CMK (cell line): ENCODE measurements around the gene PITPNC1.
A peak's percentile ranks its signal among the peaks of the same experiment; 100 is the strongest.
"Not testable (repeated sequence)": the region's sequence is repeated elsewhere in the genome, so short reads cannot be mapped to it uniquely, and the experiment has no call there.

Experiments used
- DNase-seq: peaks from one replicate; pipeline ENCODE4 v3.0.0-alpha.2; 2010; ENCODE audit warnings: low read depth

Gene PITPNC1

DNA sequence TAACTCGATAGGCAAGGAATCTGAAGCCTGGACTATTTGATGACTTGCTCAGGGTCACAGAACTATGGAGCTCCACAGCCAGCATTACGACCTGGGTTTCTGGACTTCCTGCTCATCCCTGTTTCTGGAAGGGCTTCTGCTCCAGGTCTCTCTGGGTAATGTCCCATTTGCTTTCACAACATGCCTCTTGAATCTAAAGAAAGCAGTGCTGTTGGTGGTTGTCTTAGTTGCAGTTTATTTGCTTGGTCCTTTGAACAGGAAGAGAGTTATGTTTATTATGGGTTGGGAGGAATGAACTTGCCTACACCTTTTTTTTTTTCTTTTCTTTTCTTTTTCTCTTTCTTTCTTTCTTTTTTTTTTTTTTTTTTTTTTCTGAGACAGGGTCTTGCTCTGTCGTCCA is 84.8 kb downstream of the PITPNC1 start:
- DNase-seq = no peak

DNA sequence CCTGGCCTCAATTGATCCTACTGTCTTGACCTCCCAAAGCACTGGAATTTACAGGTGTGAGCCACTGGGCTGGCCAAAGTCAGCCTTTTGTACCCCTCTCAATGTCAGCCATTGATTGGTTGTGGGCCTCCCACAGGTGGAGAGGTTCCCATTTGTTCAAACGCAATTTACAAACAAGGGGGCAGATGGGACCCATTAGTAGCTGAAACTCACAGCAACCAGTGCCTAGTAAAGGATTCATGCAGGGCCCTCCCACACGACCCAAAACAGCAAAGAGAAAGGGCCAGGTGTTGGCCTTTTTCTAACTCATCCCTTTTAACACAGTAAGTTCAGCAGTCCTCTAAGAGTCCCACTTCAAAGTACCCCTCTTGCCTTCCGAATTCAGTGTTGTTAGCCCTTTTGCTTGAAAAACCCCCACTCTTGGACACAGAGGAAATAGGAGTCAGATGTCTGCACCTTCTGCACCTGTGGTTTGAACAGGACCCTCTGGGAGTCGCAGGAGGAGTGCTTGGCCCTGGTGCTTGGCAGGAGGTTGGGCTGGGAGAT is 89.2 kb downstream of the PITPNC1 start:
- DNase-seq = no peak

DNA sequence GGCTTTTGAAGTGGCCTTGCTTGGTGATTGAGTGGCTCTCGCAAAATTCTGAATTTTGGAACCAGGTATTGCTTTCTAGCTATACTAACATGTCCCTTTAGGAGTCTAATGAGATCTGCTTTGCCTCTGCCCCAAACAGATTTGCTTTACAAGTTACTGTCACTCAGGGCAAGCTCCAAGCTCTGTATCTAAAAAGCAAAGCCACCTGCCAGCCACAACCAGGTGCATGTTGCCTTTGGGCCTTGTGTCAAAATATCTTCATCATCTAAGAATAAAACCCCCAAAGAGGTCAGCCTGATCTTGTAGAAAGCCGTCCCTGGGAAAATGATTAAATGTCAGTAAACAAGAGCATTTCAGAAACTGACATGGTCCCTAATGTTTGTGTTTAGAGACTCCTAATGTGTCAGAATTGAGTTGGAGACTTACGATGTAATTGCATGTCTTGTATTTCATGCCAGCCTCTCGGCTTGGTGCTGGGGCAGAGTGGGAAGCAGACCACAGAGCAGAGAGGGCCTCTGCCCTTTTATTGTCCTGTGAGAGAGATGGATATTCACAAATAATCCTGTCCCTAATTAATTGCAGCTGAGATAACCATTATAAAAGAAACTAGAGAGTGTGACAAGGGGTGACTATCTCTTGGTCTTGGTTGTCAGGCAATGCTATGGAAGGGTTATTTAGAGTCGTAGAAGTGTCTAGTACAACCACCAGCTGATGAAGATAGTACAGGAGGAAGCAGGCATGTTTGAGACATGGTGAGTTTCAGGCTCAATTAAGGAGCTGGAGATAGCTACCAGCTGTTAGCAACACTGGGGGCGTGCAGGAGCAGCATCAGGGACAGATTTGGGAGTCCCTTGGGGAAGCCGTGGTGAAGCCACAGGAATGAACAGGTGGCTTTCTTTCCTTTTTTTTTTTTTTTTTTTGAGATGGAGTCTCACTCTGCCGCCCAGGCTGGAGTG is 90.7 kb downstream of the PITPNC1 start:
- DNase-seq = no peak

- no peak for DNase-seq
Measured at GRCh38 chr17:67469208-67469980, 92.3 kb downstream of the PITPNC1 start.

- DNase-seq = no peak
Measured at GRCh38 chr17:67470163-67470562, 93.1 kb downstream of the PITPNC1 start.

DNA sequence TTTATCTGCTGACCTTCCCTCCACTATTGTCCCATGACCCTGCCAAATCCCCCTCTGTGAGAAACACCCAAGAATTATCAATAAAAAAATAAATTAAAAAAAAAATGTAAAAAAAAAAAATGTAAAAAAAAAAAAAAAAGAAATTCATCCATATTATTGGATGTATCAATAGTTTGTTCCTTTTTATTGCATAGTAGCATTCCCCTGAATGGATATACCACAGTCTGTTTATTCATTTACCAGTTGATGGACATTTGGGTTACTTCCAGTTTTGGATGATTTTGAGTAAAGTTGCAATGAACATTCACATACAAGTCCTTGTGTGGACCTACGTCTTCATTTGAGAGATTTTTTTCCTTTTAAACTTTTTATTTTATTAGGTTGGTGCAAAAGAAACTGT is 94.0 kb downstream of the PITPNC1 start:
- no peak for DNase-seq

GRCh38 chr17:67472606-67473005 is 95.5 kb downstream of the PITPNC1 start:
- DNase-seq = not testable (repeated sequence)

DNA sequence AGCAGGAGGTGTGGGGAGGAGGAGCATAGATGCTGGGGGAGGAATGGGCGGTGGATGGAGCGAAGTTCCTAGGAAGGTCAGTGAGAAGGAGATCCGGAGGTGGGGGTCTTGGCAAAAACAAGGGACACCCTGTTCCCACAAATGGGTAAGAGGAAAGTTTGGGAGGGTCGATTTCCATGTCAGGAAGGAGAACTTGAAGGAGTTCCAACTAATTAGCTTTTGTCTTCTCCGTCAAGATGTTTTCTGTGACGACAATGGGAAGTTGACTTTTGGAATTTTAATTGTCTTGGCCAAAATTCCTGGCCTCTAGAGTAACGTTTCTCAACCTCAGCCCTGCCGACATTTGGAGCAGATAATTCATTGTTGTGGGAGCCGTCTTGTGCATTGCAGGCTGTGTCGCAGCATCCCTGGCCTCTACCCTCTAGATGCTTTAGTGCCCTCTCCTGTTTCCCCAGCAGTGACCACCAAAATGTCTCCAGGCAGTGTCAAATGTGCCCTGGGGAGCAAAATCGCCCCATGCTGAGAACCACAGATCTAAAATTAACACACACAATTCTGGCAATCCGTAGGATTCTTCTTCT is 97.1 kb downstream of the PITPNC1 start:
- no peak for DNase-seq

- peak; percentile 18 for DNase-seq
Measured at GRCh38 chr17:67475161-67475937, 98.3 kb downstream of the PITPNC1 start.

DNA sequence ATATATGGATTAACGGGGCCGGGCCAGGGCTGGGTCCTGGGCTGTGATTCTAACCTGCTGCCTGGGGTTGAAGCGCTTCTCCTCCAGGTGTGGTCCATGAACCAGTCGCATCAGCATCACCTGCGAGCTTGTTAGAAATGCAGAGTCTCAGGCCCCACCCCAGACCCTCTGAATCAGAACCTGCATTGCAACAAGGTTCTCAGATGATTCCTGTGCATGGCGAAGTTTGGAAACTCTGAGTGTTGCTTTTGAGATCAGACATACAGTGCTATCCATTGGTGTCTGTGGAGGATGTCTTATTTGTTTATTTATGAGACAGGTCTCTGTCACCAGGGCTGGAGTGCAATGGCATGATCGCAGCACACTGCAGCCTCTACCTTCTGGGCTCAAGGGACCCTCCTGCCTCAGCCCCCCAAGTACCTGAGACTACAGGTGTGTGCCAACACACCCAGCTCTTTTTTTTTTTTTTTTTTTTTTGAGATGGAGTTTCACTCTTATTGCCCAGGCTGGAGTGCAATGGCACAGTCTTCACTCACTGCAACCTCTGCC is 99.8 kb downstream of the PITPNC1 start:
- no peak for DNase-seq

DNA sequence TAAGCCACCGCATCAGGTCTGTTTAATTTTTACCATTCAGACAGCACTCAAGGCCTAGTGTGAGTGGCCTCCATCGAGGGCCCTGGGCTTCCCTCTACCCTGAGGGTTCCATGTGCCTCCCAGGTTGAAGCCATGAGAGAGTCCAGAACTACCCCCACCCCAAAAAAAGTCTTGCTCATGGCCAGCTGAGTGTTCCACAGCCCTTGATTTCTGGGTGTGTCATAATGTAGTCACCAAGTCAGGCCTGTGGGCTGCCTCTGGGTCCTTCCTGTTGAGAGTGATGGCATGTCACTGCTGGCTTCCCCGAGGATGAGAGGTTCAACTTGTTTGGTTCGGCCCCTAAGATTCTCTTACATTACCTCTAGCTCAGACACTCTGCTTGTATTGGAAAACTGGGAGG is 100.6 kb downstream of the PITPNC1 start:
- DNase-seq = no peak

GRCh38 chr17:67478401-67479041 is 101.4 kb downstream of the PITPNC1 start:
- no peak for DNase-seq

- no peak for DNase-seq
Measured at GRCh38 chr17:67479148-67479547, 102.1 kb downstream of the PITPNC1 start.

GRCh38 chr17:67480959-67481358 is 103.9 kb downstream of the PITPNC1 start:
- DNase-seq = not testable (repeated sequence)

DNA sequence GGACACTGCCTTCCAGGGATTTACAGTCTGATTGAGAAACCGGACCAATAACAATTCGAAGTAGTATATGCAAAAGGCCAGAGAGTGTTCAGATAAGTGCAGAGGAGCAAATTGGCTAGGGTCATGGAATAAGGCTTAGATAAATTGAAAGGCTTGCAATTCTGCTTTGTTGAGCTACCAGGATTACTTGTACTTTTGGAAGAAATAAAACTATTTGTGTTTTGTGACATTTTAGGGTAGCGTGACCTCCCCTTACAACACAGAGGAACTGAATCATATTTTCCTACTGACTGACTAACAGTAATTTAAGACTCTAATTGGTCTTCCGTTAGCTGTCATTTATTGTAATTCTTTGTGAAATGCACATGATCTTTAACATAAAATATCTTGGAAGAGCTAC is 104.7 kb downstream of the PITPNC1 start:
- DNase-seq = no peak

- DNase-seq = no peak
Measured at GRCh38 chr17:67482764-67483163, 105.7 kb downstream of the PITPNC1 start.

DNA sequence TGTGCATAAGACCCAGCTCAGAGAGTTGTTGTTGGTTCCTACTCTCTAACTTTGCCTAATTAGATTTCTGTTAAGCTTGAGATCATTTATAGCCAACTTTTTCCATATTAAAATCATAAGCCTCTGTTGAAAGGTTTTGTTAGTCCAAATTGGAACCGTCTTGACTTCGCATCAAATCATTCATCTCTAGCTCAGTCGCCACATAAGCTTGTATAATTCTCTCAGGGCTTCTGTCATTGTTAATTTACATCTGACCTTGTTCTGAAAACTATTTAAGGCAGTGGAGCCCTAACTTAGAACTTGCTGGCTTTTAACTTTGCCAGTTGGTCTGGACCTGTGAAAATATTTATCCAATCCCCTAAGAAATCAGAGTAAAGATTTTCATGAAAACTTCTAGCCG is 107.2 kb downstream of the PITPNC1 start:
- no peak for DNase-seq

DNA sequence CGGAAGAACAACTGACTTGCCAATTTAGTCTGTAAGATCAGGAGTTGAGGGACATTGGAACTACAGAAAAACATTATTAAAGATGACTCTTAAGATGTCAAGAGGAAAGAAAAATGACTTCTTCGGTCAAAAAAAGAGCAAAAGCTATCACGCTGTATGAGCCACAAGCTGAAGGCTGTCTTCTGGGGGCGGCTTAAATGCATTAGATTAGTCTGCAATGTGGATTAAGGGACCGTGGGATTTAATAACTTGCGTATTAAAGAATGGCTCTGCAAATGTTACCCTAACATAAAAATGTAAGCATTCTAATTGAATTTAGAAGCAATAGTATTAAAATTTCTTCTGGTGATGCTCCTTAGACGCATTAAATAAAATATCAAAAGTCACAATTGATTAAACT is 108.6 kb downstream of the PITPNC1 start:
- DNase-seq = no peak

- no peak for DNase-seq
Measured at GRCh38 chr17:67487506-67487905, 110.4 kb downstream of the PITPNC1 start.

GRCh38 chr17:67488161-67488560 is 111.1 kb downstream of the PITPNC1 start:
- no peak for DNase-seq

- DNase-seq = no peak
Measured at GRCh38 chr17:67488768-67489167, 111.7 kb downstream of the PITPNC1 start.
